Neural cell (in vitro differentiated cells): Measurements from ENCODE around the gene SLC13A3.

Experiments
- EP300 ChIP-seq: fragments of 450-650 bp; conservative IDR thresholded peaks from 2 replicates; pipeline ENCODE4 v1.6.1; 2014; ENCODE audit warnings: antibody characterized with exemption, mild to moderate bottlenecking, moderate library complexity; ENCODE audit not compliant: poor library complexity, severe bottlenecking
- EZH2 ChIP-seq: fragments of 200-600, 300-800 bp; shearing (Covaris generic), sonication (generic); IDR thresholded peaks from 2 replicates; pipeline ENCODE4 v1.6.1; 2014; ENCODE audit warnings: antibody characterized with exemption, low read length, borderline replicate concordance, mild to moderate bottlenecking; ENCODE audit not compliant: insufficient read depth, poor library complexity, severe bottlenecking
- MXI1 ChIP-seq: fragments of 450-650 bp; conservative IDR thresholded peaks from 2 replicates; pipeline ENCODE4 v1.6.1; 2014; ENCODE audit warnings: antibody characterized with exemption, mild to moderate bottlenecking; ENCODE audit not compliant: poor library complexity, severe bottlenecking
- POLR2AphosphoS5 ChIP-seq: IDR thresholded peaks from 2 replicates; pipeline ENCODE4 v1.6.1; 2012
- RAD21 ChIP-seq: fragments of 450-650 bp; conservative IDR thresholded peaks from 2 replicates; pipeline ENCODE4 v1.6.1; 2014; ENCODE audit warnings: antibody characterized with exemption, mild to moderate bottlenecking, moderate library complexity
- REST ChIP-seq: IDR thresholded peaks from 2 replicates; pipeline ENCODE4 v1.6.1; 2012; ENCODE audit warnings: borderline replicate concordance
- SMC3 ChIP-seq: fragments of 450-650 bp; conservative IDR thresholded peaks from 2 replicates; pipeline ENCODE4 v1.6.1; 2014; ENCODE audit warnings: antibody characterized with exemption, mild to moderate bottlenecking, moderate library complexity; ENCODE audit not compliant: poor library complexity
- TAF1 ChIP-seq: IDR thresholded peaks from 2 replicates; pipeline ENCODE4 v1.6.1; 2012; ENCODE audit warnings: low read depth
- TF ChIP-seq, protein P1 (sequence below): fragments of 450-650 bp; IDR thresholded peaks from 2 replicates; pipeline ENCODE4 v1.5.1; 2014; ENCODE audit warnings: antibody characterized with exemption, mild to moderate bottlenecking, moderate library complexity; ENCODE audit not compliant: poor library complexity, severe bottlenecking

GRCh38 chr20:46657137-46657536 lies 5.9 kb upstream of the SLC13A3 start:
- TF ChIP-seq TAF1 = no peak
- TF ChIP-seq, protein P1, sequence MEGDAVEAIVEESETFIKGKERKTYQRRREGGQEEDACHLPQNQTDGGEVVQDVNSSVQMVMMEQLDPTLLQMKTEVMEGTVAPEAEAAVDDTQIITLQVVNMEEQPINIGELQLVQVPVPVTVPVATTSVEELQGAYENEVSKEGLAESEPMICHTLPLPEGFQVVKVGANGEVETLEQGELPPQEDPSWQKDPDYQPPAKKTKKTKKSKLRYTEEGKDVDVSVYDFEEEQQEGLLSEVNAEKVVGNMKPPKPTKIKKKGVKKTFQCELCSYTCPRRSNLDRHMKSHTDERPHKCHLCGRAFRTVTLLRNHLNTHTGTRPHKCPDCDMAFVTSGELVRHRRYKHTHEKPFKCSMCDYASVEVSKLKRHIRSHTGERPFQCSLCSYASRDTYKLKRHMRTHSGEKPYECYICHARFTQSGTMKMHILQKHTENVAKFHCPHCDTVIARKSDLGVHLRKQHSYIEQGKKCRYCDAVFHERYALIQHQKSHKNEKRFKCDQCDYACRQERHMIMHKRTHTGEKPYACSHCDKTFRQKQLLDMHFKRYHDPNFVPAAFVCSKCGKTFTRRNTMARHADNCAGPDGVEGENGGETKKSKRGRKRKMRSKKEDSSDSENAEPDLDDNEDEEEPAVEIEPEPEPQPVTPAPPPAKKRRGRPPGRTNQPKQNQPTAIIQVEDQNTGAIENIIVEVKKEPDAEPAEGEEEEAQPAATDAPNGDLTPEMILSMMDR = no peak
- no peak for TF ChIP-seq EZH2
- TF ChIP-seq EP300 = no peak
- TF ChIP-seq RAD21 = no peak
- no peak for TF ChIP-seq POLR2AphosphoS5
- TF ChIP-seq REST = no peak
- TF ChIP-seq SMC3 = no peak
- no peak for TF ChIP-seq MXI1
